GM13977 (cell line): ENCODE data around the gene EPHB1.
"Not testable (repeated sequence)": the region's sequence is repeated elsewhere in the genome, so short reads cannot be mapped to it uniquely, and the experiment has no call there.

Source experiments
- DNase-seq: peaks from one replicate; pipeline ENCODE4 v3.0.0; 2012; ENCODE audit warnings: low spot score
- in situ Hi-C: fragments of 300-500 bp; cut with MboI; formaldehyde crosslinking; loops from one replicate; pipeline ENCODE4 v1.12.0; 2022; ENCODE audit warnings: low sequenced_read_pairs, low pct_unique_long_range_greater_than_20kb, mixed read lengths, inconsistent platforms; ENCODE audit not compliant: unreplicated experiment
- TF ChIP-seq, protein P1 (sequence below): IDR thresholded peaks from 2 replicates; pipeline ENCODE4 v1.5.1; 2012; ENCODE audit warnings: mild to moderate bottlenecking, control low read depth; ENCODE audit not compliant: insufficient read depth; ENCODE audit errors: extremely low read depth, missing control alignments

The EPHB1 gene

GRCh38 chr3:135034291-135034768 is 239.3 kb downstream of the EPHB1 start:
- in situ Hi-C loops, result no loop called here
- TF ChIP-seq, protein P1, sequence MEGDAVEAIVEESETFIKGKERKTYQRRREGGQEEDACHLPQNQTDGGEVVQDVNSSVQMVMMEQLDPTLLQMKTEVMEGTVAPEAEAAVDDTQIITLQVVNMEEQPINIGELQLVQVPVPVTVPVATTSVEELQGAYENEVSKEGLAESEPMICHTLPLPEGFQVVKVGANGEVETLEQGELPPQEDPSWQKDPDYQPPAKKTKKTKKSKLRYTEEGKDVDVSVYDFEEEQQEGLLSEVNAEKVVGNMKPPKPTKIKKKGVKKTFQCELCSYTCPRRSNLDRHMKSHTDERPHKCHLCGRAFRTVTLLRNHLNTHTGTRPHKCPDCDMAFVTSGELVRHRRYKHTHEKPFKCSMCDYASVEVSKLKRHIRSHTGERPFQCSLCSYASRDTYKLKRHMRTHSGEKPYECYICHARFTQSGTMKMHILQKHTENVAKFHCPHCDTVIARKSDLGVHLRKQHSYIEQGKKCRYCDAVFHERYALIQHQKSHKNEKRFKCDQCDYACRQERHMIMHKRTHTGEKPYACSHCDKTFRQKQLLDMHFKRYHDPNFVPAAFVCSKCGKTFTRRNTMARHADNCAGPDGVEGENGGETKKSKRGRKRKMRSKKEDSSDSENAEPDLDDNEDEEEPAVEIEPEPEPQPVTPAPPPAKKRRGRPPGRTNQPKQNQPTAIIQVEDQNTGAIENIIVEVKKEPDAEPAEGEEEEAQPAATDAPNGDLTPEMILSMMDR, result no peak
- DNase-seq, result no peak

GRCh38 chr3:135034891-135035440 is 239.9 kb downstream of the EPHB1 start:
- in situ Hi-C loops, result no loop called here
- TF ChIP-seq, protein P1, result no peak
- DNase-seq, result no peak

DNA sequence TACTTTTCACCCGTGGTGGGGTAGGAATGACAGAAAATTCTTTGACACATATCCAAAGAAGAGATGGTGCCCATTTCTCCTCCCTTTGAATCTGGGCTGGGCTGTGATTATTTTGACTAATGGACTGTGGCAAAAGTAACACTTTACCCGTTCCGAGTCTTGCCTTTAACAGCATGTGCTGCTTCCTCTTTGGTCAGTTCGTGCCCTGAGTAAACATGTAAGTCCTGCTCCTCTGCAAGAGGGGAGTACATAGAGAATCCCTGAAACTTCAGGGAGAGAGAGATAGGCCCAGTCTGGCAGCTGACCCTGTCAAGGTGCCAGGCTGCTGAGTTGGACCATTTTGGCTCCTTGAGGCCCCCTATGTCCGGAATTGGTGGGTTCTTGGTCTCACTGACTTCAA is 243.1 kb downstream of the EPHB1 start:
- in situ Hi-C loops, result no loop called here
- TF ChIP-seq, protein P1, result no peak

DNA sequence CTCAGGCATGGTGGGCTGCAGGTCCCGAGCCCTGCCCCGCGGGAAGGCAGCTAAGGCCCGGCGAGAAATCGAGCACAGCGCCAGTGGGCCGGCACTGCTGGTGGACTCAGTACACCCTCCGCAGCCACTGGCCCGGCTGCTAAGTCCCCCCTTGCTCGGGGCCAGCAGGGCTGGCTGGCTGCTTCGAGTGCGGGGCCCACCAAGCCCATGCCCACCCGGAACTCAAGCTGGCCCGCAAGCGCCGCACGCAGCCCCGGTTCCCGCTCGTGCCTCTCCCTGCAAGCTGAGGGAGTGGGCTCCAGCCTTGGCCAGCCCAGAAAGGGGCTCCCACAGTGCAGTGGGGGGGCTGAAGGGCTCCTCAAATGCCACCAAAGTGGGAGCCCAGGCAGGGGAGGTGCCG is 244.5 kb downstream of the EPHB1 start:
- DNase-seq, in situ Hi-C loops: not testable (repeated sequence)

More for the DNA sequence above, 243.1 kb downstream of the EPHB1 start:
- no peak for DNase-seq

- in situ Hi-C loops, result no loop called here
- TF ChIP-seq, protein P1, result no peak
- no peak for DNase-seq
Measured at GRCh38 chr3:135040321-135041240, 245.5 kb downstream of the EPHB1 start.

- TF ChIP-seq, protein P1, result no peak
- DNase-seq, result no peak
- in situ Hi-C loops, result no loop called here
Measured at GRCh38 chr3:135041601-135042000, 246.5 kb downstream of the EPHB1 start.

GRCh38 chr3:135047061-135047460 is 252.0 kb downstream of the EPHB1 start:
- TF ChIP-seq, protein P1, result no peak
- DNase-seq, result no peak
- in situ Hi-C loops, result no loop called here
